ENCODE data around the gene SLFN12L.
"Not testable (repeated sequence)": the region's sequence is repeated elsewhere in the genome, so short reads cannot be mapped to it uniquely, and the experiment has no call there.

The SLFN12L gene

GRCh38 chr17:35491417-35491816 lies 46.1 kb downstream of the SLFN12L start:
- DNase-seq, result no peak

- no peak for DNase-seq
Measured at GRCh38 chr17:35489944-35490343, 47.5 kb downstream of the SLFN12L start.

GRCh38 chr17:35488991-35489390 lies 48.5 kb downstream of the SLFN12L start:
- no peak for DNase-seq

- peak; percentile 92 for DNase-seq
Measured at GRCh38 chr17:35486920-35487732, 50.4 kb downstream of the SLFN12L start.

- no peak for DNase-seq
Measured at GRCh38 chr17:35479271-35479670, 58.2 kb downstream of the SLFN12L start.

GRCh38 chr17:35477248-35477647 lies 60.2 kb downstream of the SLFN12L start:
- DNase-seq, result no peak

- no peak for DNase-seq
Measured at GRCh38 chr17:35476283-35476820, 61.1 kb downstream of the SLFN12L start.

GRCh38 chr17:35468475-35468874 lies 69.0 kb downstream of the SLFN12L start:
- DNase-seq, result no peak

- DNase-seq, result no peak
Measured at GRCh38 chr17:35467824-35468223, 69.7 kb downstream of the SLFN12L start.

- DNase-seq, result peak; percentile 64
Measured at GRCh38 chr17:35460354-35460851, 77.1 kb downstream of the SLFN12L start.

- DNase-seq, result not testable (repeated sequence)
Measured at GRCh38 chr17:35454035-35454434, 83.4 kb downstream of the SLFN12L start.

- DNase-seq, result no peak
Measured at GRCh38 chr17:35453171-35453570, 84.3 kb downstream of the SLFN12L start.

GRCh38 chr17:35449371-35449931 lies 88.0 kb downstream of the SLFN12L start:
- DNase-seq, result no peak

- DNase-seq, result no peak
Measured at GRCh38 chr17:35448899-35449227, 88.6 kb downstream of the SLFN12L start.

- peak; percentile 97 for DNase-seq
Measured at GRCh38 chr17:35448214-35448898, 89.1 kb downstream of the SLFN12L start, which contains the start of gene SLFN13. Gene SLFN13 (minus strand): TSS chr17:35448766. CDS start chr17:35445680, 3,086 bp downstream.

- no peak for DNase-seq
Measured at GRCh38 chr17:35447499-35447898, 90.0 kb downstream of the SLFN12L start.

- DNase-seq, result no peak
Measured at GRCh38 chr17:35438433-35438832, 99.0 kb downstream of the SLFN12L start.

GRCh38 chr17:35433075-35433894 lies 104.2 kb downstream of the SLFN12L start:
- peak; percentile 83 for DNase-seq

GRCh38 chr17:35432176-35433074 lies 105.1 kb downstream of the SLFN12L start, which contains the start of gene SLFN12:
Gene SLFN12 (minus strand): TSS chr17:35432500. CDS start chr17:35423028, 9,472 bp downstream.
- peak; percentile 44 for DNase-seq

GRCh38 chr17:35429702-35430101 lies 107.8 kb downstream of the SLFN12L start:
- DNase-seq, result no peak

GRCh38 chr17:35428229-35428628 lies 109.2 kb downstream of the SLFN12L start:
- DNase-seq, result no peak

All from stimulated activated CD4-positive, alpha-beta T cell treated with anti-CD3 and anti-CD28 coated beads, Interleukin-15, amount 100 ng/mL, for 24 hours (primary cell).